HG02642 (cell line): ENCODE measurements around the gene ATP5F1C.
"Not testable (repeated sequence)": the region's sequence is repeated elsewhere in the genome, so short reads cannot be mapped to it uniquely, and the experiment has no call there.

Experiments used
- ATAC-seq: cut with Tn5 transposase; IDR thresholded peaks from one replicate; pipeline ENCODE4 v1.9.1; 2021; ENCODE audit warnings: mild to moderate bottlenecking; ENCODE audit not compliant: unreplicated experiment, poor library complexity

Gene ATP5F1C

GRCh38 chr10:7787857-7788638 is at the start of gene ATP5F1C, which contains the start of gene KIN:
Gene ATP5F1C (plus strand): TSS chr10:7788177. CDS start chr10:7788208, 31 bp downstream.
Gene KIN (minus strand): TSS chr10:7787993. CDS start chr10:7787933, 60 bp downstream.
- ATAC-seq = peak; percentile 96

- ATAC-seq = no peak
Measured at GRCh38 chr10:7738536-7739407, 49.2 kb upstream of the ATP5F1C start.

GRCh38 chr10:7744307-7744706 is 43.7 kb upstream of the ATP5F1C start:
- ATAC-seq = no peak

GRCh38 chr10:7748637-7749036 is 39.3 kb upstream of the ATP5F1C start:
- not testable (repeated sequence) for ATAC-seq

GRCh38 chr10:7750222-7750621 is 37.8 kb upstream of the ATP5F1C start:
- no peak for ATAC-seq

GRCh38 chr10:7752251-7752650 is 35.7 kb upstream of the ATP5F1C start:
- ATAC-seq = no peak

- ATAC-seq = no peak
Measured at GRCh38 chr10:7755103-7755502, 32.9 kb upstream of the ATP5F1C start.

GRCh38 chr10:7756360-7756992 is 31.5 kb upstream of the ATP5F1C start:
- no peak for ATAC-seq

GRCh38 chr10:7763929-7764328 is 24.0 kb upstream of the ATP5F1C start:
- no peak for ATAC-seq

- no peak for ATAC-seq
Measured at GRCh38 chr10:7766241-7766640, 21.7 kb upstream of the ATP5F1C start.

GRCh38 chr10:7767209-7767608 is 20.8 kb upstream of the ATP5F1C start:
- ATAC-seq = no peak

GRCh38 chr10:7768417-7768816 is 19.6 kb upstream of the ATP5F1C start:
- ATAC-seq = no peak

GRCh38 chr10:7773845-7774801 is 13.9 kb upstream of the ATP5F1C start:
- no peak for ATAC-seq

- no peak for ATAC-seq
Measured at GRCh38 chr10:7776777-7777176, 11.2 kb upstream of the ATP5F1C start.

- not testable (repeated sequence) for ATAC-seq
Measured at GRCh38 chr10:7782194-7782593, 5.8 kb upstream of the ATP5F1C start.

GRCh38 chr10:7786430-7786829 is 1.5 kb upstream of the ATP5F1C start:
- no peak for ATAC-seq

GRCh38 chr10:7787150-7787856 is 674 bp upstream of the ATP5F1C start:
- ATAC-seq = peak; percentile 22

GRCh38 chr10:7788639-7789286 is 786 bp downstream of the ATP5F1C start:
- peak; percentile 10 for ATAC-seq

- no peak for ATAC-seq
Measured at GRCh38 chr10:7789390-7789789, 1.4 kb downstream of the ATP5F1C start.
